ENCODE data around the gene PCGF3. TPM values are rescaled to one million over a fixed set of nuclear protein-coding genes. Genes with fewer than 3 reads are reported as not detected.

Gene PCGF3
- total and polyA plus RNA-seq, 4 donors, result 11.0 to 23.3 (median 14.3) TPM

DNA sequence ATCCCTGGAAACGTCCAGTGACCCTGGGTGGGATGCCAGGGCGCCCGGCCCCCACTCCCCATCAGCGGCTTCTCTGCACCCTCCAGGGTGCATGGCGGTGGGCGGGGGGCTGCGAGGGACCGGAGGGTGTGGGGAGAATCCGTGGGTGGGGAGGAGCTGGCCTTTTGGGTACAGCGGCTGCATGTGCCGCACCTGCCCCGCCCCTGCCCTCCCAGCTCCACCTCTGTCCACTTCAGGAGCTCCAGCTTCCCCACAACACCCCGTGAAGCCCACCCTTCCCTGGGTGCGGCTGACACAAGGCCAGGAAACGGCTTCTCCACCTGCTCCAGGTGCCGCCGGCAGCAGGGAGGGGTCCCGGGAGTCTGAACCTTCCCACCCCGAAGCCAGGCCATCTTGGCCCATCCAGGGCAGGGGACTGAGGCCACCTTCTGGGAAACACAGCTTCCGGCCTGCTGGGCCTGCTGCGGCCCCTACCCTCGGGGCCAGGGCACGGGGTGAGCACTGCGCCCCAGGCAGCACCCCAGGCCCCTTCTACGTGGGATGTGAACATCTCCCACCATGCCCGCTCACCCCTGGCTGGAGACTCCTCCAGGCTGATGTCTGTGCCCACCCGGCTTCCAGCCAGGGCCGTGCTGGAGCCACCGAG, 85.7 kb downstream of the PCGF3 start:
- H3K4me3 ChIP-seq (ENCODE audit: low read depth in 1 of 3, low read length in 3 of 3), result no peak overlapping the region
- no peaks in the 10 kb centered on the region for H3K9me3 ChIP-seq (ENCODE audit: control insufficient read depth in 4 of 4, low read length in 3 of 4)
- 62% methylated on average over 29 of the region's 29 CpGs for WGBS
- H3K9ac ChIP-seq (ENCODE audit: low read depth in 1 of 2, low read length in 2 of 2), result no peak overlapping the region
- H3K36me3 ChIP-seq (ENCODE audit: control insufficient read depth in 4 of 4, insufficient read depth in 3 of 4, low read depth in 1 of 4, low read length in 3 of 4), result no peaks in the 10 kb centered on the region
- H3K4me1 ChIP-seq (ENCODE audit: control insufficient read depth in 4 of 4, insufficient read depth in 4 of 4, low read length in 3 of 4), result peaks cover 17 to 34% (median 29%) of the 10 kb centered on the region in 4 donors
- TF ChIP-seq FOXA1 (IDR thresholded peaks at IDR 0.05), result no peak
- no peak for DNase-seq (ENCODE audit: low spot score)
- peaks cover 0 to 7% (median 0%) of the 10 kb centered on the region in 4 donors for H3K27me3 ChIP-seq (ENCODE audit: control insufficient read depth in 4 of 4, insufficient read depth in 4 of 4, low read length in 3 of 4)
- no peak overlapping the region for H3K27ac ChIP-seq (ENCODE audit: low read depth in 1 of 2, low read length in 2 of 2)

DNA sequence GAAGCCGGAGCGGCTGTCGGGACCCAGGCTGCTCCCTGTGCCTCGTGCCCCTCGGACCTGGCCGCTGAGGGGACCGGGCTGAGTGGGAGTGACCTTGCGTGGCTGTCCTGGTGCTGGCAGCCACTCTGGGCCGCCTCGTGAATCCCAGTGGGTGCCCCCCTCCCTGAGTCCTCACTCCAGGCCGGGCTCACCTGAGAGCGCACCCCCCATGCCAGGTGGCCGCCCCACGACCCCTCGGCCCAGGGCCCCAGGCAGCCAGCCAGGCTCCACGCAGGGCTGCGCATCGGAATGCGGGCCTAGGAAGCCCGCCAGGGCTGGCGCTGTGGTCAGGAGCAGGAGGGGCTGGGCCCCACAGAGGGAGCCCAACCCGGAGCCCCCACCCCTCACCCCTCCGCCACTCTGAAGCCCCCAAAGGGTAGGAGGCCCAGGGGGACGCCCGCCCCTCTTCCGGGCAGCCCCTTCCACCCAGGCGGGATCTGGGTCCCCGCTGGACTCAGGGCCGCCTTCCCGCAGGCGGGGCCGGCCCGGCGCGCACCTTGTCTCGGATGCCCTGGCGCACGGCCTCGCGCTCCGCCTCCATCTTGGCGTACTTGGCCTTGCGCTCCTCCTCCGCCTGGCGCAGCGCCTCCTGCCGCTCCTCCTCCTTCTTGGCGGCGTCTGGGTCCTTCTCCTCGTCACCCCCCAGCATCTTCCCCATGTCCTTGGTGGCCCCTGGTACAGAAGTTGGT, 86.4 kb downstream of the PCGF3 start:
- Histone ChIP-seq H3K27me3 (ENCODE audit: control insufficient read depth in 4 of 4, insufficient read depth in 4 of 4, low read length in 3 of 4) (peaks cover 0 to 7% (median 0%) of the 10 kb centered on the region in 4 donors), H3K4me3 (ENCODE audit: low read depth in 1 of 3, low read length in 3 of 3) (no peak overlapping the region), H3K4me1 (ENCODE audit: control insufficient read depth in 4 of 4, insufficient read depth in 4 of 4, low read length in 3 of 4) (peaks cover 21 to 39% (median 33%) of the 10 kb centered on the region in 4 donors), H3K36me3 (ENCODE audit: control insufficient read depth in 4 of 4, insufficient read depth in 3 of 4, low read depth in 1 of 4, low read length in 3 of 4) (no peaks in the 10 kb centered on the region), H3K27ac (ENCODE audit: low read depth in 1 of 2, low read length in 2 of 2) (no peak overlapping the region), H3K9ac (ENCODE audit: low read depth in 1 of 2, low read length in 2 of 2) (no peak overlapping the region), H3K9me3 (ENCODE audit: control insufficient read depth in 4 of 4, low read length in 3 of 4) (no peaks in the 10 kb centered on the region)
- DNase-seq (ENCODE audit: low spot score), result no peak
- WGBS, result 23% methylated on average over 50 of the region's 50 CpGs
- TF ChIP-seq, protein P1, sequence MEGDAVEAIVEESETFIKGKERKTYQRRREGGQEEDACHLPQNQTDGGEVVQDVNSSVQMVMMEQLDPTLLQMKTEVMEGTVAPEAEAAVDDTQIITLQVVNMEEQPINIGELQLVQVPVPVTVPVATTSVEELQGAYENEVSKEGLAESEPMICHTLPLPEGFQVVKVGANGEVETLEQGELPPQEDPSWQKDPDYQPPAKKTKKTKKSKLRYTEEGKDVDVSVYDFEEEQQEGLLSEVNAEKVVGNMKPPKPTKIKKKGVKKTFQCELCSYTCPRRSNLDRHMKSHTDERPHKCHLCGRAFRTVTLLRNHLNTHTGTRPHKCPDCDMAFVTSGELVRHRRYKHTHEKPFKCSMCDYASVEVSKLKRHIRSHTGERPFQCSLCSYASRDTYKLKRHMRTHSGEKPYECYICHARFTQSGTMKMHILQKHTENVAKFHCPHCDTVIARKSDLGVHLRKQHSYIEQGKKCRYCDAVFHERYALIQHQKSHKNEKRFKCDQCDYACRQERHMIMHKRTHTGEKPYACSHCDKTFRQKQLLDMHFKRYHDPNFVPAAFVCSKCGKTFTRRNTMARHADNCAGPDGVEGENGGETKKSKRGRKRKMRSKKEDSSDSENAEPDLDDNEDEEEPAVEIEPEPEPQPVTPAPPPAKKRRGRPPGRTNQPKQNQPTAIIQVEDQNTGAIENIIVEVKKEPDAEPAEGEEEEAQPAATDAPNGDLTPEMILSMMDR (IDR thresholded peaks at IDR 0.05; ENCODE audit: low read depth, low read length, missing input control), result no peak

DNA sequence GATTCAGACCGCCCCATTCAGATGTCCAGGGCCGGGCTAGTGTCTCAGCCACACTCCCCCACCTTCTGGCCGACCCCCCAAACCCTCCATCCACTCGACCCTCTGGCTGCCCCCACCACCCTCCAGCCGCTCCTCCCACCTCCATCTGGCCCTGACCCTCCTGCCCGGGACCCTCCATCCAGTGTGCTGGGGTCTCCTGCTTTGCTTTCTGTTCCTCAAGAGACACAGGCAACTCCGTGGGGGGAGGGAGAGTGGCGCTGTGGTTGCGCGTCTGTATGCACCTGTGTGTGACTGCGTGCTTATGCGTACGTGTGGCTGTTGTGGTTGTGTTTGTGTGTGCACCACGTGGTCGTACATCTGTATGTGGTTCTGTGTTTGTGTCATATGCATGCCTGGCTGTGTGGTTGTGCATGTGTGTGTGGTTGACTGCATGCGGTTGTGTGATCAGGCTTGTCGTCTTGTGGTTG, 87.0 kb downstream of the PCGF3 start:
- Histone ChIP-seq H3K9me3 (ENCODE audit: control insufficient read depth in 4 of 4, low read length in 3 of 4) (no peaks in the 10 kb centered on the region), H3K27ac (ENCODE audit: low read depth in 1 of 2, low read length in 2 of 2) (no peak overlapping the region), H3K27me3 (ENCODE audit: control insufficient read depth in 4 of 4, insufficient read depth in 4 of 4, low read length in 3 of 4) (peaks cover 0 to 7% (median 0%) of the 10 kb centered on the region in 4 donors), H3K9ac (ENCODE audit: low read depth in 1 of 2, low read length in 2 of 2) (no peak overlapping the region), H3K36me3 (ENCODE audit: control insufficient read depth in 4 of 4, insufficient read depth in 3 of 4, low read depth in 1 of 4, low read length in 3 of 4) (no peaks in the 10 kb centered on the region), H3K4me1 (ENCODE audit: control insufficient read depth in 4 of 4, insufficient read depth in 4 of 4, low read length in 3 of 4) (peaks cover 21 to 42% (median 34%) of the 10 kb centered on the region in 4 donors), H3K4me3 (ENCODE audit: low read depth in 1 of 3, low read length in 3 of 3) (no peak overlapping the region)
- no peak for TF ChIP-seq GABPA (IDR thresholded peaks at IDR 0.05 in 1 of 2, conservative IDR thresholded peaks at IDR 0.05 in 1 of 2)
- no peak for TF ChIP-seq YY1 (IDR thresholded peaks at IDR 0.05)
- TF ChIP-seq HNF4A (conservative IDR thresholded peaks at IDR 0.05), result no peak
- TF ChIP-seq, protein P2, sequence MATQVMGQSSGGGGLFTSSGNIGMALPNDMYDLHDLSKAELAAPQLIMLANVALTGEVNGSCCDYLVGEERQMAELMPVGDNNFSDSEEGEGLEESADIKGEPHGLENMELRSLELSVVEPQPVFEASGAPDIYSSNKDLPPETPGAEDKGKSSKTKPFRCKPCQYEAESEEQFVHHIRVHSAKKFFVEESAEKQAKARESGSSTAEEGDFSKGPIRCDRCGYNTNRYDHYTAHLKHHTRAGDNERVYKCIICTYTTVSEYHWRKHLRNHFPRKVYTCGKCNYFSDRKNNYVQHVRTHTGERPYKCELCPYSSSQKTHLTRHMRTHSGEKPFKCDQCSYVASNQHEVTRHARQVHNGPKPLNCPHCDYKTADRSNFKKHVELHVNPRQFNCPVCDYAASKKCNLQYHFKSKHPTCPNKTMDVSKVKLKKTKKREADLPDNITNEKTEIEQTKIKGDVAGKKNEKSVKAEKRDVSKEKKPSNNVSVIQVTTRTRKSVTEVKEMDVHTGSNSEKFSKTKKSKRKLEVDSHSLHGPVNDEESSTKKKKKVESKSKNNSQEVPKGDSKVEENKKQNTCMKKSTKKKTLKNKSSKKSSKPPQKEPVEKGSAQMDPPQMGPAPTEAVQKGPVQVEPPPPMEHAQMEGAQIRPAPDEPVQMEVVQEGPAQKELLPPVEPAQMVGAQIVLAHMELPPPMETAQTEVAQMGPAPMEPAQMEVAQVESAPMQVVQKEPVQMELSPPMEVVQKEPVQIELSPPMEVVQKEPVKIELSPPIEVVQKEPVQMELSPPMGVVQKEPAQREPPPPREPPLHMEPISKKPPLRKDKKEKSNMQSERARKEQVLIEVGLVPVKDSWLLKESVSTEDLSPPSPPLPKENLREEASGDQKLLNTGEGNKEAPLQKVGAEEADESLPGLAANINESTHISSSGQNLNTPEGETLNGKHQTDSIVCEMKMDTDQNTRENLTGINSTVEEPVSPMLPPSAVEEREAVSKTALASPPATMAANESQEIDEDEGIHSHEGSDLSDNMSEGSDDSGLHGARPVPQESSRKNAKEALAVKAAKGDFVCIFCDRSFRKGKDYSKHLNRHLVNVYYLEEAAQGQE (IDR thresholded peaks at IDR 0.05), result no peak
- TF ChIP-seq SP1 (IDR thresholded peaks at IDR 0.05), result no peak
- no peak for TF ChIP-seq FOXA2 (IDR thresholded peaks at IDR 0.05)
- TF ChIP-seq FOXA1 (IDR thresholded peaks at IDR 0.05), result no peak
- no peak for TF ChIP-seq JUND (IDR thresholded peaks at IDR 0.05)
- WGBS, result 54% methylated on average over 17 of the region's 17 CpGs
- no peak for DNase-seq (ENCODE audit: low spot score)
